Erythroblast (primary cell): ENCODE measurements around the gene CCNE1.

ENCODE experiments used
- GATA1 ChIP-seq: IDR thresholded peaks from 2 replicates; pipeline ENCODE4 v1.6.1; 2011; ENCODE audit warnings: low read depth, mild to moderate bottlenecking, control low read depth, low read length, moderate library complexity
- POLR2A ChIP-seq: IDR thresholded peaks from 2 replicates; pipeline ENCODE4 v1.6.1; 2011; ENCODE audit warnings: mild to moderate bottlenecking, low read length

DNA sequence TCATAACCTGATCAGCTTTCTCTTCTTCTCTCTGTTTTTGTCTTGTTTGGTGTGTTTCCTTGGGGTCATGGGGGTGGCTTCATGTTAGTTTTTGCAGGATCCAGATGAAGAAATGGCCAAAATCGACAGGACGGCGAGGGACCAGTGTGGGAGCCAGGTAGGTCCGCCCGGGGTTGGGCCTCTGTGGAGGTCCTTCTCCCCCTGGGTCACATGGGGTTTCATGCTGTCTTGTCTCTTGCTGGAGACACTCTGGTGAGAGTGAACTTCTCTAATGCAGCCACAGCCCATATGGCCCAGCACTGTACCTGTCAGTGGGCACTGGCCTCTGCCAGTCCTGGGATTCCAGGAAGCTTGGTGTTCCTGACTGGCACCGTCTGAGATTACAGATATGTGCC, 1.1 kb downstream of the CCNE1 start:
- TF ChIP-seq GATA1 (no peak), POLR2A (no peak)
